IPS-18c (cell line): ENCODE measurements around the gene SKI.
"Not testable (repeated sequence)": the region's sequence is repeated elsewhere in the genome, so short reads cannot be mapped to it uniquely, and the experiment has no call there.

Source experiments
- H3K4me3 ChIP-seq: 2 replicates; pipeline ENCODE4 v1.7.0; 2013; ENCODE audit warnings: low read depth, mild to moderate bottlenecking, low read length, moderate library complexity; ENCODE audit not compliant: insufficient read depth
- H3K9me3 ChIP-seq: one replicate; pipeline ENCODE4 v1.6.1; 2013; ENCODE audit warnings: mild to moderate bottlenecking, low read length, moderate library complexity; ENCODE audit not compliant: control insufficient read depth, insufficient read depth

The SKI gene

GRCh38 chr1:2323451-2323974, 95.4 kb downstream of the SKI start:
- H3K4me3 ChIP-seq = no peak overlapping the region
- H3K9me3 ChIP-seq = no peaks in the 10 kb centered on the region

- no peak overlapping the region for H3K4me3 ChIP-seq
- H3K9me3 ChIP-seq = no peaks in the 10 kb centered on the region
Observed at GRCh38 chr1:2324553-2325366, 96.6 kb downstream of the SKI start.

- H3K9me3 ChIP-seq = no peaks in the 10 kb centered on the region
- H3K4me3 ChIP-seq = no peak overlapping the region
Observed at GRCh38 chr1:2326524-2326923, 98.4 kb downstream of the SKI start.

- H3K4me3 ChIP-seq, H3K9me3 ChIP-seq: not testable (repeated sequence)
Observed at GRCh38 chr1:2327162-2327561, 99.0 kb downstream of the SKI start.

GRCh38 chr1:2327841-2328240, 99.7 kb downstream of the SKI start:
- Histone ChIP-seq H3K4me3 (no peak overlapping the region), H3K9me3 (no peaks in the 10 kb centered on the region)

GRCh38 chr1:2328676-2329455, 100.7 kb downstream of the SKI start:
- H3K9me3 ChIP-seq = no peaks in the 10 kb centered on the region
- H3K4me3 ChIP-seq = no peak overlapping the region

GRCh38 chr1:2330035-2330434, 101.9 kb downstream of the SKI start:
- Histone ChIP-seq H3K4me3 (no peak overlapping the region), H3K9me3 (no peaks in the 10 kb centered on the region)

GRCh38 chr1:2330519-2331199, 102.5 kb downstream of the SKI start:
- Histone ChIP-seq H3K9me3 (no peaks in the 10 kb centered on the region), H3K4me3 (no peak overlapping the region)

GRCh38 chr1:2331200-2331544, 103.1 kb downstream of the SKI start:
- Histone ChIP-seq H3K4me3 (no peak overlapping the region), H3K9me3 (no peaks in the 10 kb centered on the region)

- H3K4me3 ChIP-seq, H3K9me3 ChIP-seq: not testable (repeated sequence)
Observed at GRCh38 chr1:2331580-2331979, 103.5 kb downstream of the SKI start.

GRCh38 chr1:2334366-2334765, 106.2 kb downstream of the SKI start:
- H3K4me3 ChIP-seq = no peak overlapping the region
- no peaks in the 10 kb centered on the region for H3K9me3 ChIP-seq

GRCh38 chr1:2334883-2335534, 106.9 kb downstream of the SKI start:
- Histone ChIP-seq H3K9me3 (no peaks in the 10 kb centered on the region), H3K4me3 (no peak overlapping the region)

- no peaks in the 10 kb centered on the region for H3K9me3 ChIP-seq
- H3K4me3 ChIP-seq = no peak overlapping the region
Observed at GRCh38 chr1:2335721-2336455, 107.8 kb downstream of the SKI start.

GRCh38 chr1:2336499-2336898, 108.4 kb downstream of the SKI start:
- H3K9me3 ChIP-seq = no peaks in the 10 kb centered on the region
- no peak overlapping the region for H3K4me3 ChIP-seq

- Histone ChIP-seq H3K4me3 (no peak overlapping the region), H3K9me3 (no peaks in the 10 kb centered on the region)
Observed at GRCh38 chr1:2337081-2337480, 109.0 kb downstream of the SKI start.

GRCh38 chr1:2337501-2337900, 109.4 kb downstream of the SKI start:
- no peaks in the 10 kb centered on the region for H3K9me3 ChIP-seq

More at GRCh38 chr1:2337501-2337900, 109.4 kb downstream of the SKI start:
- no peak overlapping the region for H3K4me3 ChIP-seq
